ENCODE results near the gene MARCKS. TPM values are rescaled to one million over a fixed set of nuclear protein-coding genes. Genes with fewer than 3 reads are reported as not detected.

The MARCKS gene
- total and polyA plus RNA-seq, 2 of the 13 experiments (the other 11 are each of a cell fraction or from before 2014, with no cell fraction given) = 30.5 to 39.5 TPM

- TF ChIP-seq AFF4 (CRISPR knock-in tag; IDR thresholded peaks at IDR 0.05) (no peak), ZMYM2 (CRISPR knock-in tag; IDR thresholded peaks at IDR 0.05) (no peak), POLR2AphosphoS5 (IDR thresholded peaks at IDR 0.05; ENCODE audit: low read depth, low read length) (peak; percentile 57), BRCA1 (CRISPR knock-in tag; IDR thresholded peaks at IDR 0.05) (0 out of 2 replicates have a peak, but pooled peaks have one; percentile 29), ETV5 (CRISPR knock-in tag; IDR thresholded peaks at IDR 0.05; ENCODE audit: borderline replicate concordance) (peak; percentile 91; the same call in 1 of the 2 replicates), HNF1B (CRISPR knock-in tag; IDR thresholded peaks at IDR 0.05) (peak; percentile 52; the same call in 1 of the 2 replicates), CREB1 (IDR thresholded peaks at IDR 0.05) (no peak), CREB1 (CRISPR knock-in tag; IDR thresholded peaks at IDR 0.05) (peak; percentile 48; the same call in 1 of the 2 replicates), KDM3A (CRISPR knock-in tag; IDR thresholded peaks at IDR 0.05; ENCODE audit: low read depth) (0 out of 2 replicates have a peak, but pooled peaks have one; percentile 39), AGO1 (IDR thresholded peaks at IDR 0.05; ENCODE audit: low read depth, low read length, poor library complexity, severe bottlenecking) (no peak), HIC2 (CRISPR knock-in tag; IDR thresholded peaks at IDR 0.05; ENCODE audit: low read depth) (peak; percentile 90; the same call in 1 of the 2 replicates), ZBTB7B (CRISPR knock-in tag; IDR thresholded peaks at IDR 0.05) (0 out of 2 replicates have a peak, but pooled peaks have one; percentile 27), HOXA7 (CRISPR knock-in tag; IDR thresholded peaks at IDR 0.05) (no peak), THAP11 (CRISPR knock-in tag; IDR thresholded peaks at IDR 0.05) (0 out of 2 replicates have a peak, but pooled peaks have one; percentile 15), TOPORS (CRISPR knock-in tag; IDR thresholded peaks at IDR 0.05) (no peak), MAFK (conservative IDR thresholded peaks at IDR 0.05 in 1 of 2, IDR thresholded peaks at IDR 0.05 in 1 of 2; ENCODE audit: low read length in 2 of 2) (no peak), ZNF761 (CRISPR knock-in tag; conservative IDR thresholded peaks at IDR 0.05) (no peak), ZNF460 (CRISPR knock-in tag; IDR thresholded peaks at IDR 0.05; ENCODE audit: borderline replicate concordance) (no peak; the same call in 1 of the 2 replicates), ZNF253 (CRISPR knock-in tag; IDR thresholded peaks at IDR 0.05; ENCODE audit: borderline replicate concordance) (no peak), BCL3 (CRISPR knock-in tag; IDR thresholded peaks at IDR 0.05) (0 out of 2 replicates have a peak, but pooled peaks have one; percentile 40), RFXAP (CRISPR knock-in tag; IDR thresholded peaks at IDR 0.05; ENCODE audit: borderline replicate concordance) (no peak), MXD4 (CRISPR knock-in tag; IDR thresholded peaks at IDR 0.05) (no peak)
Observed at GRCh38 chr6:113873043-113873667, 16.0 kb downstream of the MARCKS start (continued).
